ENCODE results near the gene GPHA2. TPM values are rescaled to one million over a fixed set of nuclear protein-coding genes. Genes with fewer than 3 reads are reported as not detected.

The GPHA2 gene
- total RNA-seq, 2 experiments from 2014 or later = 0.49 to 0.56 TPM

- Mint-ChIP-seq H3K4me1 (ENCODE audit: low read depth) (peaks cover 11% of the 10 kb centered on the region), H3K27me3 (no peaks in the 10 kb centered on the region), H3K36me3 (ENCODE audit: low read depth) (peaks cover 17% of the 10 kb centered on the region), H3K9me3 (no peaks in the 10 kb centered on the region), H3K4me3 (no peak overlapping the region), H3K27ac (no peak overlapping the region)
- H3K36me3 ChIP-seq (ENCODE audit: insufficient read depth, low read length) = peaks cover 13% of the 10 kb centered on the region
- no peaks in the 10 kb centered on the region for H3K27me3 ChIP-seq (ENCODE audit: control insufficient read depth in 1 of 2, insufficient read depth in 2 of 2, low read length in 2 of 2)
- ATAC-seq (ENCODE audit: poor library complexity) = no peak
- intact Hi-C loops (cut with DNase I, micrococcal nuclease) = loop anchor here (5.0 to 10.0 kb wide), 2 partner anchors 105 to 107 kb away; no protein-coding TSS in a partner anchor
- no peak overlapping the region for H3K27ac ChIP-seq (ENCODE audit: low read depth in 1 of 2, low read length in 2 of 2)
- TF ChIP-seq CTCF (IDR thresholded peaks at IDR 0.05) = no peak
- no peak for DNase-seq
- no peak overlapping the region for H3K4me3 ChIP-seq (ENCODE audit: low read length)
- ChIA-PET POLR2A (no interaction called here), CTCF (no interaction called here)
- peaks cover 29% of the 10 kb centered on the region for H3K4me1 ChIP-seq (ENCODE audit: insufficient read depth, low read length)
- H3K9me3 ChIP-seq (ENCODE audit: control insufficient read depth in 1 of 2, insufficient read depth in 1 of 2, low read length in 2 of 2) = no peaks in the 10 kb centered on the region
Observed at GRCh38 chr11:64891880-64892279, 43.8 kb downstream of the GPHA2 start.

GRCh38 chr11:64891215-64891848 lies 44.4 kb downstream of the GPHA2 start:
- Mint-ChIP-seq H3K27me3 (no peaks in the 10 kb centered on the region), H3K4me3 (no peak overlapping the region), H3K36me3 (ENCODE audit: low read depth) (peaks cover 12% of the 10 kb centered on the region), H3K27ac (no peak overlapping the region), H3K9me3 (no peaks in the 10 kb centered on the region), H3K4me1 (ENCODE audit: low read depth) (peaks cover 11% of the 10 kb centered on the region)
- ChIA-PET CTCF (interaction anchor here (1.4 kb wide), 1 partner anchor 18 kb away, joined by 4 read pairs; no protein-coding TSS in a partner anchor), POLR2A (no interaction called here)
- Histone ChIP-seq H3K9me3 (ENCODE audit: control insufficient read depth in 1 of 2, insufficient read depth in 1 of 2, low read length in 2 of 2) (no peaks in the 10 kb centered on the region), H3K4me1 (ENCODE audit: insufficient read depth, low read length) (peaks cover 29% of the 10 kb centered on the region), H3K27me3 (ENCODE audit: control insufficient read depth in 1 of 2, insufficient read depth in 2 of 2, low read length in 2 of 2) (no peaks in the 10 kb centered on the region), H3K36me3 (ENCODE audit: insufficient read depth, low read length) (peaks cover 13% of the 10 kb centered on the region), H3K27ac (ENCODE audit: low read depth in 1 of 2, low read length in 2 of 2) (no peak overlapping the region), H3K4me3 (ENCODE audit: low read length) (no peak overlapping the region)
- intact Hi-C loops (cut with DNase I, micrococcal nuclease) = loop anchor here (5.0 to 10.0 kb wide), 2 partner anchors 104 to 107 kb away; no protein-coding TSS in a partner anchor
- no peak for ATAC-seq (ENCODE audit: poor library complexity)
- no peak for TF ChIP-seq CTCF (IDR thresholded peaks at IDR 0.05)
- no peak for DNase-seq

GRCh38 chr11:64890522-64890939 lies 45.2 kb downstream of the GPHA2 start:
- peaks cover 5% of the 10 kb centered on the region for H3K36me3 Mint-ChIP-seq (ENCODE audit: low read depth)
- POLR2A ChIA-PET = interaction anchor here (1.0 kb wide), 1 partner anchor 46 kb away, joined by 3 read pairs; the partner anchor contains the start of gene CDC42BPG
- H3K9me3 Mint-ChIP-seq = no peaks in the 10 kb centered on the region
- Histone ChIP-seq H3K27ac (ENCODE audit: low read depth in 1 of 2, low read length in 2 of 2) (no peak overlapping the region), H3K27me3 (ENCODE audit: control insufficient read depth in 1 of 2, insufficient read depth in 2 of 2, low read length in 2 of 2) (no peaks in the 10 kb centered on the region), H3K9me3 (ENCODE audit: control insufficient read depth in 1 of 2, insufficient read depth in 1 of 2, low read length in 2 of 2) (no peaks in the 10 kb centered on the region), H3K36me3 (ENCODE audit: insufficient read depth, low read length) (peaks cover 6% of the 10 kb centered on the region), H3K4me3 (ENCODE audit: low read length) (no peak overlapping the region), H3K4me1 (ENCODE audit: insufficient read depth, low read length) (peaks cover 34% of the 10 kb centered on the region)
- H3K4me3 Mint-ChIP-seq = no peak overlapping the region
- no peak overlapping the region for H3K27ac Mint-ChIP-seq
- CTCF ChIA-PET = interaction anchor here (1.4 kb wide), 1 partner anchor 17 kb away, joined by 4 read pairs; no protein-coding TSS in a partner anchor
- ATAC-seq (ENCODE audit: poor library complexity) (no peak), DNase-seq (no peak)
- intact Hi-C loops (cut with DNase I, micrococcal nuclease) = loop anchor here (5.0 to 10.0 kb wide), 2 partner anchors 103 to 106 kb away; no protein-coding TSS in a partner anchor
- peaks cover 17% of the 10 kb centered on the region for H3K4me1 Mint-ChIP-seq (ENCODE audit: low read depth)
- no peak for TF ChIP-seq CTCF (IDR thresholded peaks at IDR 0.05)
- no peaks in the 10 kb centered on the region for H3K27me3 Mint-ChIP-seq
